GM18861 (cell line): ENCODE data around the gene NTN1.

Source experiments
- ATAC-seq: cut with Tn5 transposase; IDR thresholded peaks from one replicate; pipeline ENCODE4 v1.9.1; 2021; ENCODE audit not compliant: unreplicated experiment

Gene NTN1

DNA sequence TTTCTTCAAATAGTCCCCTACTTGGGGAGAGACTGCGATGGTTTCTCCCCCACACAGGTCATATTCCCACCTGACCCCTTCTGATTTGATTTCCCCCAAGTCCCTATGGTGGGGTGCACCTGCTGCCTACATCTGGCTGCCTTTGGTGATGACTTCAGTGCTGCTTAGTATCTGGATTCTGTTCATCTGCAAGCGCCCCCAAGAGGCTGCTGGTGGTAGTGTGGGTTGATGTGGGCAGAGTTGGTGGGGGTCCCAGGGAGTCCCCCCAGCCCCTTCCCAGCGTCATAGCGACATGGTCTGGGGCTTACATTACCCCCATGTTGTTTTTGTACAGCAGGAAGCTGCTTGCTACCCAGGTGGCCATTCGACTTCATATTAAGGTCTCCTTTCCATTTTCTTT is 99.2 kb downstream of the NTN1 start:
- no peak for ATAC-seq

DNA sequence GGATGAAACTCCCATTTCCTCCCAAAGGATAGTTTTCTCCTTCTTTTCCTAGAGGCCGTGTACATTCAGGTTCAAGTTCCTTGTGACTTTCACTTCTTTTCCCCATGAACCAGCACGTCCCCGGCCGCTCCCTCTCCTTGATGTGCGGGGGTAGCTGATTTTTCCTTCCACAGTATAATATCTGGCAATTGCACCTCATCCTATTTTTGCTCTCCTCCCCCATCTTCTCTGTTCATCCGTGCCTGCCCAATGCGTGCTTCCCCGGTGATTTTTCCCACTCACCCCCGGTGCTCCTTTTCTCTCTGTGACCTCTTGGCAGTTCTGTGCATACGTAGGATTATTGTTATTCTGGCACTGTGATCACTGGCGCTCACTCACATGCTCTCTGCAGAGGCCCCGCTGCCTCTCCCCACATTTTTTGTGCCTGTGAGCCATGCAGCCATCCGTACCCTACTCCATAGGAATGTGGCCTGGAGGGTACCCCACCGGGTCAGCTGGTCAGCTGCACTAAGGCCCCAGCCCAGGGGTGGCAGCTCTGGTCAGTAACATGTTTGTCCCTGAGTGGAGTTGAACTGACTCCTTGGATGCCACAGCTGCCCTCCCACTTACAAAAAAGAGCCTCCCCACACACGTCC is 100.0 kb downstream of the NTN1 start:
- ATAC-seq = no peak

- no peak for ATAC-seq
Measured at GRCh38 chr17:9123594-9124553, 102.6 kb downstream of the NTN1 start.

GRCh38 chr17:9124554-9124935 is 103.2 kb downstream of the NTN1 start:
- no peak for ATAC-seq

DNA sequence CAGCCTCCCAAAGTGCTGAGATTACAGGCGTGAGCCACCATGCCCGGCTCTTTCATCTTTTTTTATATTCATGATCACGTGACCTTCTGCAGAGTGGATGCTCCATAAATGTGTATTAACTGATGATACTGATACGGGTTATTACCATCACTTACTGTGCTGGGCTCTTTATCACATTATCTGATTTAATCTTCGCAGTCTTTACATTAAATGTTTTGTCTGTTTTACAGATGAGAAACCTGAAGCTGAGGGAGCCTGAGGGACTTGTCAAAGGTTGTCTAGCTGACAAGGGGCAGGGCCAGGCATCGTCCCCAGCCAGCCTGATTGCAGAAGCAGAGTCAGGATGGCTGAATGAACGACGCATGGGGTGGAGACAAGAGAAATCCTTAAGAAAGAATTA is 104.4 kb downstream of the NTN1 start:
- no peak for ATAC-seq

- no peak for ATAC-seq
Measured at GRCh38 chr17:9127340-9127739, 106.0 kb downstream of the NTN1 start.

- no peak for ATAC-seq
Measured at GRCh38 chr17:9131371-9131770, 110.1 kb downstream of the NTN1 start.

DNA sequence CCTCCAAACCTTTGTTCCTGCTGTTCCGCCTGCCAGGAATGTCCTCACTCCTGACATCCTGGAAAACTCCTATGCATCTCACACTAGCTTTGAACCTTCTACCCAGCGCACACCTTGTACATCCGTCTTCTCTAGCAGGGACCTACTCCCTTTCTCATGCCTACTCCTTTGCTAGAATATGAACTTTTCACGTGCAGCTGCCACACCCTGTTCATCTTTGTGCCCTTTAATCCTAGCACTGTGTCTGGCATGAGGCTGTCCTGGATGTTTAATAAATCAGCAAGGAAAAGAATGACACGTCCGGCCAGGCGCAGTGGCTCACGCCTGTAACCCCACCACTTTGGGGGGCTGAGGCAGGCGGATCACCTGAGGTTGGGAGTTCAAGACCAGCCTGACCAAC is 111.0 kb downstream of the NTN1 start:
- ATAC-seq = no peak

- ATAC-seq = no peak
Measured at GRCh38 chr17:9132944-9133610, 111.8 kb downstream of the NTN1 start.

DNA sequence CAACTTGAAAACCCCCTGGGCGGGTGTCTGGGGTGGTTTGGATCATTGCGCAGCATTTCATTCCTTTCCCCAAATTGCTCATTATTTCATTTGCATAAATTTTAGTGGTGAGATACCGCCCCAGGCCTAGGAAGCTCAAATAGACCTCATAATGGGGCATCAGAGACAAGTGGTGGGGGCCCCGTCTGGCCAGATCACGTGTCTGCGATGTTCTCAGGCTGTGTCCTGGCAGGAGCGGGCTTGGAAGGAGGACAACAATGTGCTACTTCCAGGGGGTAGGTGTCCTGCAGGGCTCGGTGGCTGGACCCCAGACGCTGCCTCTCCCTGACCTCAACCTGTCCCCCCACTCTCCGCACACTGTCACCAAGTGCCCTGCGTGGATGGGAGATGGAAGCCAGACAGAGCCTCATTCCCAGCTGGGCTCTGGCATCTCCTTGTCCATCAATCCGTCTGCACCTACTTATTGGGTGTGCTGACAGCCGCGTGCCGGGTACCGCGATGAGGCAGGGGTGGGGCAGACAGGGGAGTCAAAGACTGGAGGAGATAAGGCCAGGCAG is 116.9 kb downstream of the NTN1 start:
- ATAC-seq = no peak

DNA sequence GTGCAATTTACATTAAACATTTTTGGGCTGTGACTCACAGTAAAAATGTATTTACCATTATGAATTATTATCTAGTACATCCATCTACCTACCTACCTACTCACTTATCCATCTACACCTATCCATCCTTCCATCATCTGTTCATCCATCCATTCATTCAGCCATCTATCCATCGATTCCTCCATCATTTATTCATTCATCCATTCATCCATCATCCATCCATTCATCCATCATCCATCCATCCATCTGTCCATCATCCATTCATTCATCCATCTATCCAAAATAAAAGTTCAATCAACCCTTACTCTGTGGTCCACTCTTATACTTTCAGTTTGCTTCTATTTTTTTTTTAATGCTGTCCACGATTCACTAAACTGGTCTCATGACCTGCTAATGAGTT is 118.4 kb downstream of the NTN1 start:
- no peak for ATAC-seq

GRCh38 chr17:9140550-9141424 is 119.5 kb downstream of the NTN1 start:
- no peak for ATAC-seq

GRCh38 chr17:9141425-9141753 is 120.1 kb downstream of the NTN1 start:
- ATAC-seq = no peak

- no peak for ATAC-seq
Measured at GRCh38 chr17:9142772-9143494, 121.6 kb downstream of the NTN1 start.

DNA sequence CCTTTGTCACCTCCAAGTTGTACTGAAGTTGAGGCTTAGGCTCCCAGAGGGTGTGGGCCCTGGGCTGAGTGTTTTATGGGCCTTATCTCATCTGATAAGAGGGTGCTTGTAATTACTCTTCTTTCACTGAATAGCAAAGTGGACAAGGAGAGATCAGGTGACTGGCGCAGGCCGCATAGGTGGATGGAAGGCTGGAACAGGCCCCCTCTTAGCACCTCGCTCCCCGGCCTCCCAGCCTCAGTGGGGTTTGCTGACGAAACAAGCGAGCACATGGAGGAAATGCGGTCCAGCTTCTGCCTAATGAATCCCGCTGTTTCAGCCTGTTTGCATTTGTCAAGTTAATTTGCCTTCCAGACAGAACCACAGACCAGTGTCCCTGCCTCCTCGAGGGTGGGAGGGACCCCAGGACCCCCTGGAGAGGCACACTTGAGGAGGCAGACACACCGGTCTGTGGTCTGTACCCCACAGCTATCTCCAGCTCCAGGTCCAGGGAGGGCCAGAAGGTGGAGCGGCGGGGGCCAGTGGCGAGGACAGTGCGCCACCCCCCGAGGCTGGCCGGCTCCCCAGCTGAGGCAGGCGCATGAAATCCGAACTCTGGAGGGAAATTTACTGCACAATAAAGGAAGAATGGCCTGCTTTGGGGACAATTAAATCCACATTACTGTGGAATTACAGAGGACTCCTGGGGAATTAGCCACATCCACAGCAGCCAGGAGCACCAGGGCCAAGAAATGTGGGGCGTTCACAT is 123.4 kb downstream of the NTN1 start:
- ATAC-seq = no peak

DNA sequence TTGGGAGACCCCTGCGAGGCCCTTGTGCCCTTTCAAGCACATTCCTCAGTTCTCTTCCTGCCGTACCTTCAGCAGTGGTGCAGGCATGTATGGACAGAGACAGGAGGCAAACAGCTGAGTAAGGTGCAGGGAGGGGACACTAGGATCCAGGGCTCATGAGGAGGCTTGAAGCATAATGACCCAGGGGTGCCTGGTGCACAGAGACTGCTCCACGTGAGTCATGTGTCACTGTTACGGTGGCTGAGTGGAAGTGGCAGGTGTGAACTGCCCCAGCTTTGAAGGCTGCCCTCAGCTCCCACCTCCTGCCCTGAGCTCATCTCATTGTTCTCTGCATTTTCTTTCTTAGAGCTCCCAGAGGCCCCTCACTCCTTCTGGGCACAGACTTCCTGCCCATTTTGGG is 124.8 kb downstream of the NTN1 start:
- no peak for ATAC-seq

DNA sequence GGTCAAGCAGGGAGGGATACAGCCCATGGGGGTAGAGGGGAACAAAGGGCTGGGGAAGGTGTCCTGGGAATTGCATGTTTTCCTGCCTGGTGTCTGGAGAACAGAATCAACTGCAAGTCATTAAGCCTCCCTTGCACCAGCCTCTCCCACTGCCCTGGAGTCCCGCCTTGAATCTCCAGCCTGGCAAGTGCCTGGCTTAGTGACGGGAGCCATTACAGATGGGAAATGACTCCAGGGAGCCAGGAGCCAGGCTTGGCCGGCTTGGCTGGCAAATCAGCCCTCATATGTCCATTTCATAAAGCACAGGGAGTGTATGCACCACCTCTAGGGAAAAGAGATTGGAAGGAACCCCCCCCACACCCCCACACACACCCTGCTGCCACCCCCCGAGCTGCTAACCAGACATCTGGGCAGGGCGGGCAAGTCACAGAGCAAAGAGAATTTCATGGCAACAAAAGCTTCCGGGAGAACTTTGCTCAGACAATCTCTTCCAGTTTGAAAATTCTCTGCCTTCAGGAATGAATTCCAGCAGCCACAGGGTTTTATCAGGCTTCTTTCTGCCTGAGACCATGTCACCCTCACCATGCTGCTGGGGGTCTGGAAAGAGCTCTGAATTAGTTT is 127.7 kb downstream of the NTN1 start:
- ATAC-seq = no peak

DNA sequence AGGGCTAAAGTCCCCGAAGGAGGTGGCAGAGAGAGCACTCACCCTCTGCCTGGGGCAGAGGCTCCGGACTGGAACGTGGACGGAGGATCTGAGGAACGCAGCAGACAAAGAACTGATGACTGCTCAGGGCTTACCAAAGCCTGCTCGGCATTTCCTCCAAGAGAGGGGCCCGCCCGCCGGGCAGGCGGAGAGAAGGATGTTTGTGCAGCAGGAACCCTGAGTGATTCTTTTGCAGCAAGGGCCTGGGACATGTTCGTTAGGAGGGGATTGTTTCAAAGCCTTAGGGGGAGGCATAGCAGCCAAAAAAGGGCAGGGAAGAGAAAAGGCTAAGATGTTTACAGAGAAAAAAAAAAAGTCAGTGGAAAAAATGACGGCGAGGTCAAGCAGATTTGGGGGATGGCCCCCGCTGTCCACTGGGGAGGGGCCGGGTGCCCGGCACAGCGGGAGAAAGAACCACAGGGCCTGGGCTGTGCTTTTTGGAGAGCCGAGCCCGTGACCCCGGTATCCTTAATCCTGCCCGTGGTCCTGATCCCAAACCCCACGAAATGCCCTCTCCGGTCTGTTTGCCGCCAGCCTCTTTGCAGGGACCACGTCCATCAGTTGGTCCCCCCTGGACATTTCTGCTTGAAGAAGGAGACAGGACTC is 129.3 kb downstream of the NTN1 start:
- no peak for ATAC-seq
